CD4-positive, alpha-beta T cell (primary cell): ENCODE data around the gene SECISBP2L. TPM values are rescaled to one million over a fixed set of nuclear protein-coding genes. Genes with fewer than 3 reads are reported as not detected.

ENCODE experiments used
- ATAC-seq: fragments of 200-7000 bp; cut with Tn5 transposase; one replicate; pipeline ENCODE4 v1.10.0; 2022; ENCODE audit warnings: mild to moderate bottlenecking; ENCODE audit not compliant: poor library complexity
- CTCF ChIA-PET: fragments of 350-600 bp; sonication (Branson Sonifier 250); formaldehyde crosslinking; loops from one replicate; lab custom pipeline; 2021; ENCODE audit warnings: antibody characterized with exemption, inconsistent platforms; lab: Charles Lee
- POLR2A ChIA-PET: fragments of 350-600 bp; sonication (Branson Sonifier 250); formaldehyde crosslinking; loops from one replicate; lab custom pipeline; 2021; ENCODE audit warnings: antibody characterized with exemption, inconsistent platforms; lab: Charles Lee
- DNase-seq, 14 experiments: peaks; one replicate each; pipeline ENCODE4 v3.0.0-alpha.2; 2013 to 2020; ENCODE audit warnings: mixed read lengths in 2 of 14
- H3K27ac ChIP-seq, 2 donors: one replicate each; pipeline versions ENCODE4 v1.5.1 to v1.7.0; 2013; ENCODE audit warnings: low read length in 2 of 2, low read depth in 1 of 2, mild to moderate bottlenecking in 1 of 2
- H3K27me3 ChIP-seq, 2 experiments: 1 replicate in 1 of 2; 2 replicates in 1 of 2; pipeline versions ENCODE4 v1.6.1 to v1.7.0; 2013; ENCODE audit warnings: low read length in 2 of 2, control low read depth in 1 of 2, mild to moderate bottlenecking in 1 of 2, moderate library complexity in 1 of 2; ENCODE audit not compliant: insufficient read depth in 2 of 2, control insufficient read depth in 1 of 2
- H3K36me3 ChIP-seq: one replicate; pipeline ENCODE4 v1.6.1; 2013; ENCODE audit warnings: low read length, control low read depth; ENCODE audit not compliant: insufficient read depth
- H3K4me1 ChIP-seq: one replicate; pipeline ENCODE4 v1.6.1; 2013; ENCODE audit warnings: low read length, control low read depth; ENCODE audit not compliant: insufficient read depth
- H3K4me3 ChIP-seq: one replicate; pipeline ENCODE4 v1.5.1; 2013; ENCODE audit warnings: mild to moderate bottlenecking, low read length, moderate library complexity
- H3K9me3 ChIP-seq, 2 experiments: 1 replicate in 1 of 2; 2 replicates in 1 of 2; pipeline versions ENCODE4 v1.6.1 to v1.7.0; 2013; ENCODE audit warnings: low read length in 2 of 2, mild to moderate bottlenecking in 2 of 2, control low read depth in 1 of 2, moderate library complexity in 1 of 2; ENCODE audit not compliant: control insufficient read depth in 1 of 2, insufficient read depth in 1 of 2
- H3K27ac Mint-ChIP-seq: one replicate; pipeline ENCODE4 v1.8.0; 2020; ENCODE audit warnings: mixed read lengths
- H3K27me3 Mint-ChIP-seq: one replicate; pipeline ENCODE4 v1.8.0; 2021; ENCODE audit warnings: mixed read lengths
- H3K36me3 Mint-ChIP-seq: one replicate; pipeline ENCODE4 v1.8.0; 2021; ENCODE audit warnings: low read depth, mixed read lengths
- H3K4me1 Mint-ChIP-seq: one replicate; pipeline ENCODE4 v1.8.0; 2021; ENCODE audit warnings: low read depth, mixed read lengths
- H3K4me3 Mint-ChIP-seq: one replicate; pipeline ENCODE4 v1.8.0; 2020; ENCODE audit warnings: mild to moderate bottlenecking, mixed read lengths
- H3K9me3 Mint-ChIP-seq: one replicate; pipeline ENCODE4 v1.8.0; 2020; ENCODE audit warnings: mixed read lengths
- intact Hi-C, 2 experiments: fragments of 100-400 bp; cut with DNase I in 1 of 2; cut with micrococcal nuclease in 1 of 2; formaldehyde crosslinking; loops; one replicate each; pipeline versions ENCODE4 v1.15.1 to v1.9.0; 2023 to 2025; cut with DNase I, micrococcal nuclease
- total RNA-seq, 174 experiments: library from RNA in 2 of 174; stranded (reverse) in 2 of 174; gene quantifications; one replicate each; pipeline ENCODE4 v1.2.3 and lab custom pipeline; 2021 to 2026
- TF ChIP-seq, protein P1 (sequence below): fragments of 200-600 bp; IDR thresholded peaks from one replicate; pipeline ENCODE4 v1.8.0; 2022; ENCODE audit warnings: antibody characterized with exemption, mild to moderate bottlenecking

SECISBP2L gene
- total RNA-seq, 2 experiments from 2014 or later = 55.9 to 56.0 TPM

DNA sequence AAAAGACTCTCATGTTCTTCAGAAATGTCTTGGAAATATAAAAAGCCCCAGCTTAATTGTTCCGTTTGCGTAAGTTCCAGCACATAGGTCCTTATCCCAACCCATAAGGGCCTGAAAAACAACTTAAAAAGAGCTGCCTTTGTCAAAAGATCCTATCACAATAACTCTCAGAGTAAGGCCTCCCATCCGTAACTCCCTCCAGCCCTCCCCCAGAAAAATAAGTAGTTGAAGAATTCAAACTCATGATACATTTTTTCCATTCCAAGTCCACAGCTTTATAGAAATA lies 38.0 kb upstream of the SECISBP2L start:
- no peaks in the 10 kb centered on the region for H3K9me3 ChIP-seq
- H3K4me3 ChIP-seq = no peak overlapping the region
- POLR2A ChIA-PET = no interaction called here
- CTCF ChIA-PET = no interaction called here
- DNase-seq (no peak), ATAC-seq (no peak)
- Mint-ChIP-seq H3K36me3 (no peaks in the 10 kb centered on the region), H3K4me1 (no peaks in the 10 kb centered on the region), H3K9me3 (no peaks in the 10 kb centered on the region), H3K27me3 (no peaks in the 10 kb centered on the region), H3K4me3 (no peak overlapping the region), H3K27ac (no peak overlapping the region)
- intact Hi-C loops = no loop called here
- TF ChIP-seq, protein P1, sequence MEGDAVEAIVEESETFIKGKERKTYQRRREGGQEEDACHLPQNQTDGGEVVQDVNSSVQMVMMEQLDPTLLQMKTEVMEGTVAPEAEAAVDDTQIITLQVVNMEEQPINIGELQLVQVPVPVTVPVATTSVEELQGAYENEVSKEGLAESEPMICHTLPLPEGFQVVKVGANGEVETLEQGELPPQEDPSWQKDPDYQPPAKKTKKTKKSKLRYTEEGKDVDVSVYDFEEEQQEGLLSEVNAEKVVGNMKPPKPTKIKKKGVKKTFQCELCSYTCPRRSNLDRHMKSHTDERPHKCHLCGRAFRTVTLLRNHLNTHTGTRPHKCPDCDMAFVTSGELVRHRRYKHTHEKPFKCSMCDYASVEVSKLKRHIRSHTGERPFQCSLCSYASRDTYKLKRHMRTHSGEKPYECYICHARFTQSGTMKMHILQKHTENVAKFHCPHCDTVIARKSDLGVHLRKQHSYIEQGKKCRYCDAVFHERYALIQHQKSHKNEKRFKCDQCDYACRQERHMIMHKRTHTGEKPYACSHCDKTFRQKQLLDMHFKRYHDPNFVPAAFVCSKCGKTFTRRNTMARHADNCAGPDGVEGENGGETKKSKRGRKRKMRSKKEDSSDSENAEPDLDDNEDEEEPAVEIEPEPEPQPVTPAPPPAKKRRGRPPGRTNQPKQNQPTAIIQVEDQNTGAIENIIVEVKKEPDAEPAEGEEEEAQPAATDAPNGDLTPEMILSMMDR = no peak
- H3K4me1 ChIP-seq = no peaks in the 10 kb centered on the region
- H3K36me3 ChIP-seq = no peaks in the 10 kb centered on the region
- H3K27ac ChIP-seq = no peak overlapping the region
- no peaks in the 10 kb centered on the region for H3K27me3 ChIP-seq

DNA sequence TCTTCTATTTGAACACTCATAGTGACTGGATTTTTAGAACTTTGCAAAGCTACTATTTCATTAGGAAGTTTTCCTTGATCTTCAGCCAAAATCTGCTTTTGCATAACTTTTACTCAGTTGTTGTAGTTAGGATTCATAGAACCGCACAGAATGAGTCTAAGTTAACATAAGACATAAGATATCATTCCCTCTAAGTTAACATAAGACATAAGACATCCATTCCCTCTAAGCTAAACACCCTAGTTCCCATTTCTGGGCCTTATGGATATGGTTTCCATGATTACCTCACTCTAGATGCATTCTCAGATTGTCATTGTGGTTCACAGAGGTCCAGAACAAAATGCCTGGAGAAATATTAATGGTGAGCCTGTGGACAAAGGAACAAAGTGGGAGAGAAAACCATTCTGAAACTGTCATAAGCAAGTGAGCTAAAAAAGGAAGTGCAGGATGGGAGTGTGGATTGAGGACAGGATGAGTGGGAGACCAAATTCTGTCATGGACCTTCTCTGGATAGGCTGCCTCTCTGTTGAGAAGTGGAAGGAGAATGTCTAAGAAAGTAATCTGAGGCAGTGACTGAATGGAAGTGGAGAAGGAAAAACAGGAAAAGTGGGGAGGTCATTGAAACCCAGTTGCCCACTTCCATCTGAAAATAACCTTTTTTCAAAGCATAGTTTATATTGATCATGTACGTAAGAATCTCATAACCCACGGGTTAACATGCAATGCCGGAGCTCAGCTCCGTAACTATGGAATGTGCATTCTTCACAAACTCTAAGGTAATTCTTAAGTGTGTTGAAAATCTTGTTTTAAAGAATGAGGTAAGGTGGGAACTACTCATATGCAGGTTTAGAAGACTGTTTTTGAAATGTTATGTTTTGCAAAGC lies 37.4 kb upstream of the SECISBP2L start:
- Mint-ChIP-seq H3K36me3 (no peaks in the 10 kb centered on the region), H3K27me3 (no peaks in the 10 kb centered on the region), H3K4me1 (no peaks in the 10 kb centered on the region), H3K9me3 (no peaks in the 10 kb centered on the region), H3K4me3 (no peak overlapping the region), H3K27ac (no peak overlapping the region)
- intact Hi-C loops = no loop called here
- Histone ChIP-seq H3K36me3 (no peaks in the 10 kb centered on the region), H3K4me1 (no peaks in the 10 kb centered on the region), H3K9me3 (no peaks in the 10 kb centered on the region), H3K4me3 (no peak overlapping the region), H3K27ac (no peak overlapping the region), H3K27me3 (no peaks in the 10 kb centered on the region)
- ChIA-PET CTCF (no interaction called here), POLR2A (no interaction called here)
- TF ChIP-seq, protein P1 = no peak
- ATAC-seq (no peak), DNase-seq (no peak)

DNA sequence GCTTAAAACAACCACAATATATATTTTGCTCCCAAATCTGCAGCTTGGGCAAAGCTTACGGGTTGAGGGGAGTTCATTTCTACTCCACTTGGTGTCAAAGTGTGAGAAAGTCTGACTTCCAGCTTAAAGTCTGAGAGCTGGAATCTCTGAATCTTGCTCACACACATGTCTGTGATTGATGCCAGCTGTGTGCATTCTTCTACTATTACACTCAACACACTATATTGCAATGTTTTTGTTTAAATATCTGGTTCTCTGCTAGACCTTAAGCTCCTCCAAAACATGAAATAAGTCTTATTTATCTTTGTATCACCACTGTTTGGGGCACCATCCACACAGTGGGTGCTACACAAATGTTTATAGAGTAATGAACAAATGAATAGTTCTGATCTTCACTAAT lies 36.7 kb upstream of the SECISBP2L start:
- Mint-ChIP-seq H3K4me3 (no peak overlapping the region), H3K36me3 (no peaks in the 10 kb centered on the region), H3K27ac (no peak overlapping the region), H3K9me3 (no peaks in the 10 kb centered on the region), H3K27me3 (no peaks in the 10 kb centered on the region), H3K4me1 (no peaks in the 10 kb centered on the region)
- H3K4me1 ChIP-seq = no peaks in the 10 kb centered on the region
- intact Hi-C loops = no loop called here
- no peak for ATAC-seq
- ChIA-PET CTCF (no interaction called here), POLR2A (no interaction called here)
- H3K36me3 ChIP-seq = no peaks in the 10 kb centered on the region
- no peak overlapping the region for H3K4me3 ChIP-seq
- TF ChIP-seq, protein P1 = no peak
- H3K9me3 ChIP-seq = no peaks in the 10 kb centered on the region
- no peak for DNase-seq
- no peaks in the 10 kb centered on the region for H3K27me3 ChIP-seq
- H3K27ac ChIP-seq = no peak overlapping the region
